SK-N-SH (cell line): ENCODE data around the gene PRR19. TPM values are rescaled to one million over a fixed set of nuclear protein-coding genes. Genes with fewer than 3 reads are reported as not detected.

Experiments used
- CTCF ChIA-PET: fragments of 300-600, 350-600 bp; formaldehyde crosslinking; extraction: SDS; loops from one replicate; lab custom pipeline; 2021; lab: Yijun Ruan, JAX
- POLR2A ChIA-PET: fragments of 350-600 bp; sonication (Branson Sonifier 250); formaldehyde crosslinking; extraction: SDS; loops from one replicate; lab custom pipeline; 2020; ENCODE audit warnings: antibody characterized with exemption, inconsistent platforms; lab: Yijun Ruan, JAX
- DNase-seq: peaks from one replicate; pipeline ENCODE4 v3.0.0; 2012
- H2AFZ ChIP-seq: fragments of 200-600 bp; sonication (generic); 2 replicates; pipeline ENCODE4 v1.8.1; 2016; ENCODE audit warnings: antibody characterized with exemption, mild to moderate bottlenecking, low read depth
- H3F3A ChIP-seq: fragments of 200-600 bp; sonication (generic); replicated peaks from 2 replicates; pipeline ENCODE3; 2016; ENCODE audit warnings: antibody characterized with exemption, mild to moderate bottlenecking; ENCODE audit not compliant: insufficient read depth
- H3K27ac ChIP-seq, 2 experiments: fragments of 200-500 bp in 1 of 2; fragments of 200-600 bp in 1 of 2; sonication (Bioruptor generic) in 1 of 2; sonication (generic), shearing (Covaris generic) in 1 of 2; 2 replicates each; pipeline versions ENCODE4 v1.5.1 to v1.6.1; 2014 to 2016; ENCODE audit warnings: low read depth in 2 of 2, inconsistent platforms in 1 of 2, low read length in 1 of 2, mild to moderate bottlenecking in 1 of 2, mixed read lengths in 1 of 2
- H3K27me3 ChIP-seq: fragments of 200-600 bp; sonication (generic), shearing (Covaris generic); 2 replicates; pipeline ENCODE4 v1.6.1; 2016; ENCODE audit warnings: mixed run types; ENCODE audit not compliant: insufficient read depth
- H3K36me3 ChIP-seq, 2 experiments: fragments of 200-500 bp in 1 of 2; fragments of 200-600 bp in 1 of 2; sonication (Bioruptor generic) in 1 of 2; sonication (generic) in 1 of 2; replicated peaks in 1 of 2; 2 replicates each; pipeline versions ENCODE3 to v1.5.1; 2014 to 2016; ENCODE audit warnings: low read length in 1 of 2, mild to moderate bottlenecking in 1 of 2; ENCODE audit not compliant: insufficient read depth in 2 of 2, control insufficient read depth in 1 of 2
- H3K4me1 ChIP-seq, 2 experiments: fragments of 200-500 bp in 1 of 2; fragments of 200-600 bp in 1 of 2; sonication (Bioruptor generic) in 1 of 2; sonication (generic), shearing (Covaris generic) in 1 of 2; 2 replicates each; pipeline versions ENCODE4 v1.5.1 to v1.6.1; 2014 to 2016; ENCODE audit warnings: low read depth in 1 of 2, low read length in 1 of 2, mixed run types in 1 of 2; ENCODE audit not compliant: insufficient read depth in 2 of 2, control insufficient read depth in 1 of 2
- H3K4me2 ChIP-seq: fragments of 200-600 bp; sonication (generic), shearing (Covaris generic); 2 replicates; pipeline ENCODE4 v1.6.1; 2017; ENCODE audit warnings: mixed run types
- H3K4me3 ChIP-seq, 2 experiments: fragments of 200-500 bp in 1 of 2; fragments of 200-600 bp in 1 of 2; sonication (Bioruptor generic) in 1 of 2; sonication (generic), shearing (Covaris generic) in 1 of 2; 2 replicates each; pipeline versions ENCODE4 v1.5.1 to v1.8.1; 2014 to 2016; ENCODE audit warnings: low read depth in 2 of 2, inconsistent platforms in 1 of 2, low read length in 1 of 2, mild to moderate bottlenecking in 1 of 2, mixed read lengths in 1 of 2, moderate library complexity in 1 of 2
- H3K79me2 ChIP-seq: fragments of 200-600 bp; sonication (generic); 2 replicates; pipeline ENCODE4 v1.8.1; 2017; ENCODE audit warnings: mild to moderate bottlenecking; ENCODE audit not compliant: insufficient read depth
- H3K9ac ChIP-seq: fragments of 200-600 bp; sonication (generic); 2 replicates; pipeline ENCODE4 v1.6.1; 2017; ENCODE audit warnings: mixed run types
- H3K9me2 ChIP-seq: fragments of 200-600 bp; sonication (generic); 2 replicates; pipeline ENCODE4 v1.6.1; 2017; ENCODE audit warnings: mixed run types
- H3K9me3 ChIP-seq: fragments of 200-600 bp; sonication (generic); 2 replicates; pipeline ENCODE4 v1.6.1; 2017; ENCODE audit warnings: mixed run types, mild to moderate bottlenecking, moderate library complexity
- H4K20me1 ChIP-seq: fragments of 200-600 bp; sonication (generic); 2 replicates; pipeline ENCODE4 v1.6.1; 2017; ENCODE audit warnings: mild to moderate bottlenecking, mixed run types; ENCODE audit not compliant: insufficient read depth
- CHD2 ChIP-seq: fragments of 150-350 bp; IDR thresholded peaks from 2 replicates; pipeline ENCODE4 v1.6.1; 2018; ENCODE audit warnings: low read length; ENCODE audit not compliant: partially characterized antibody
- ELF1 ChIP-seq: IDR thresholded peaks from 2 replicates; pipeline ENCODE4 v1.4.0; 2012
- EP300 ChIP-seq, 2 experiments: IDR thresholded peaks; 2 replicates each; pipeline versions ENCODE4 v1.4.0 to v1.6.1; 2012; ENCODE audit warnings: borderline replicate concordance in 1 of 2, low read depth in 1 of 2, low read length in 1 of 2
- EZH2phosphoT487 ChIP-seq: fragments of 200-600 bp; sonication (generic); IDR thresholded peaks from 2 replicates; pipeline ENCODE4 v1.6.1; 2017; ENCODE audit warnings: low read depth, mixed run types, mild to moderate bottlenecking, antibody characterized with exemption, moderate library complexity, borderline replicate concordance
- FOXM1 ChIP-seq: IDR thresholded peaks from 2 replicates; pipeline ENCODE4 v1.4.0; 2012; ENCODE audit warnings: low read depth, mild to moderate bottlenecking
- MEF2A ChIP-seq: IDR thresholded peaks from 2 replicates; pipeline ENCODE4 v1.4.0; 2012; ENCODE audit warnings: low read depth, borderline replicate concordance
- MXI1 ChIP-seq: IDR thresholded peaks from 2 replicates; pipeline ENCODE4 v1.6.1; 2012; ENCODE audit warnings: mild to moderate bottlenecking, low read depth, low read length, improper control_type of control experiment
- NFIC ChIP-seq: IDR thresholded peaks from 2 replicates; pipeline ENCODE4 v1.4.0; 2012; ENCODE audit warnings: borderline replicate concordance
- RAD21 ChIP-seq: IDR thresholded peaks from 2 replicates; pipeline ENCODE4 v1.6.1; 2012; ENCODE audit warnings: mild to moderate bottlenecking, low read length
- RCOR1 ChIP-seq: fragments of 150-350 bp; IDR thresholded peaks from 2 replicates; pipeline ENCODE4 v1.6.1; 2017; ENCODE audit warnings: antibody characterized with exemption, low read length
- SMC3 ChIP-seq: IDR thresholded peaks from 2 replicates; pipeline ENCODE4 v1.6.1; 2012; ENCODE audit warnings: low read depth, low read length, improper control_type of control experiment
- TAF1 ChIP-seq: IDR thresholded peaks from 2 replicates; pipeline ENCODE4 v1.6.1; 2012; ENCODE audit warnings: low read depth, mild to moderate bottlenecking, low read length, moderate library complexity, borderline replicate concordance
- WGBS: methylation state at CpG from one replicate; pipeline ENCODE4 v1.1.6; 2017; ENCODE audit warnings: low lambda C conversion rate; 5-methylcytosine and 5-hydroxymethylcytosine counted together
- polyA plus RNA-seq, 3 experiments: library from polyadenylated mRNA; depleted of rRNA; stranded (reverse); fragments of >200 nt; gene quantifications; 2 replicates each; pipeline ENCODE4 v1.2.3, GENCODE V29; 2012
- TF ChIP-seq, protein P1 (sequence below): IDR thresholded peaks from 2 replicates; pipeline ENCODE4 v1.4.0; 2012; ENCODE audit warnings: low read depth, borderline replicate concordance
- TF ChIP-seq, protein P2 (sequence below): fragments of 150-350 bp; IDR thresholded peaks from 2 replicates; pipeline ENCODE4 v1.6.1; 2017; ENCODE audit warnings: antibody characterized with exemption, low read length, low read depth, borderline replicate concordance
- TF ChIP-seq, protein P3 (sequence below): IDR thresholded peaks from 2 replicates; pipeline ENCODE4 v1.6.1; 2012; ENCODE audit warnings: mild to moderate bottlenecking, low read depth, low read length, moderate library complexity

Gene PRR19
- polyA plus RNA-seq, 1 of the 3 experiments (the other 2 are of a cell fraction): 1.3 TPM

DNA sequence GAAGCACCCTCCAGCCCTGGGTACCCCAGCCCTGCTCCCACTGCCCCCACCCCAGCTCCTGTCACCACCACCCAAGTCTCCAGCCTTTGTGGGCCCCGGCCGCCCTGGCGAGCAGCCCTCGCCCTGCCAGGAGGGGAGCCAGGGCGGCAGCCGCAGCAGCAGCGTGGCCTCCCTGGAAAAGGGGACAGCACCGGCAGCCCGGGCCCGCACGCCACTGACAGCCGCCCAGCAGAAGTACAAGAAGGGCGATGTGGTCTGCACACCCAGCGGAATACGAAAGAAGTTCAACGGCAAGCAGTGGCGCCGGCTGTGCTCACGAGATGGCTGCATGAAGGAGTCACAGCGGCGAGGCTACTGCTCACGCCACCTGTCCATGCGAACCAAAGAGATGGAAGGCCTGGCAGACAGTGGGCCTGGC lies 28.9 kb upstream of the PRR19 start:
- peaks cover 27 to 56% of the 10 kb centered on the region in 2 experiments; a peak in 3 of 4 replicates for H3K4me1 ChIP-seq
- peaks cover 86% of the 10 kb centered on the region for H3K79me2 ChIP-seq
- TF ChIP-seq, protein P1, sequence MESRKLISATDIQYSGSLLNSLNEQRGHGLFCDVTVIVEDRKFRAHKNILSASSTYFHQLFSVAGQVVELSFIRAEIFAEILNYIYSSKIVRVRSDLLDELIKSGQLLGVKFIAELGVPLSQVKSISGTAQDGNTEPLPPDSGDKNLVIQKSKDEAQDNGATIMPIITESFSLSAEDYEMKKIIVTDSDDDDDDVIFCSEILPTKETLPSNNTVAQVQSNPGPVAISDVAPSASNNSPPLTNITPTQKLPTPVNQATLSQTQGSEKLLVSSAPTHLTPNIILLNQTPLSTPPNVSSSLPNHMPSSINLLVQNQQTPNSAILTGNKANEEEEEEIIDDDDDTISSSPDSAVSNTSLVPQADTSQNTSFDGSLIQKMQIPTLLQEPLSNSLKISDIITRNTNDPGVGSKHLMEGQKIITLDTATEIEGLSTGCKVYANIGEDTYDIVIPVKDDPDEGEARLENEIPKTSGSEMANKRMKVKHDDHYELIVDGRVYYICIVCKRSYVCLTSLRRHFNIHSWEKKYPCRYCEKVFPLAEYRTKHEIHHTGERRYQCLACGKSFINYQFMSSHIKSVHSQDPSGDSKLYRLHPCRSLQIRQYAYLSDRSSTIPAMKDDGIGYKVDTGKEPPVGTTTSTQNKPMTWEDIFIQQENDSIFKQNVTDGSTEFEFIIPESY: no peak
- TF ChIP-seq, protein P2, sequence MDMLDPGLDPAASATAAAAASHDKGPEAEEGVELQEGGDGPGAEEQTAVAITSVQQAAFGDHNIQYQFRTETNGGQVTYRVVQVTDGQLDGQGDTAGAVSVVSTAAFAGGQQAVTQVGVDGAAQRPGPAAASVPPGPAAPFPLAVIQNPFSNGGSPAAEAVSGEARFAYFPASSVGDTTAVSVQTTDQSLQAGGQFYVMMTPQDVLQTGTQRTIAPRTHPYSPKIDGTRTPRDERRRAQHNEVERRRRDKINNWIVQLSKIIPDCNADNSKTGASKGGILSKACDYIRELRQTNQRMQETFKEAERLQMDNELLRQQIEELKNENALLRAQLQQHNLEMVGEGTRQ: no peak
- TF ChIP-seq MEF2A: no peak
- TF ChIP-seq TAF1: no peak
- TF ChIP-seq FOXM1: no peak

DNA sequence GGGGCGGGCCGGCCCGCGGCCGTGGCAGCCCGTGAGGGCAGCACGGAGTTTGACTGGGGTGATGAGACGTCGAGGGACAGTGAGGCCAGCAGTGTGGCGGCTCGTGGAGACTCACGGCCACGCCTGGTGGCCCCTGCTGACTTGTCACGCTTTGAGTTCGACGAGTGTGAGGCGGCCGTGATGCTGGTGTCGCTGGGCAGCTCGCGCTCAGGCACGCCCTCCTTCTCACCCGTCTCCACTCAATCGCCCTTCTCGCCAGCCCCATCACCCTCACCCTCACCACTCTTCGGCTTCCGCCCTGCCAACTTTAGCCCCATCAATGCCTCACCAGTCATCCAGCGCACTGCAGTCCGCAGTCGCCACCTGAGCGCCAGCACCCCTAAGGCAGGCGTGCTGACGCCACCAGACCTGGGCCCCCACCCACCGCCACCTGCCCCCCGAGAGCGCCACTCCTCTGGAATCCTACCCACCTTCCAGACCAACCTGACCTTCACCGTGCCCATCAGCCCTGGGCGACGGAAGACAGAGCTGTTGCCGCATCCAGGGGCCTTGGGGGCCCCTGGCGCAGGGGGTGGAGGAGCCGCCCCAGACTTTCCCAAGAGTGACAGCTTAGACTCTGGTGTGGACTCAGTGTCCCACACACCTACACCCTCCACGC lies 28.4 kb upstream of the PRR19 start:
- Histone ChIP-seq H3K27ac (no peak overlapping the region), H4K20me1 (no peaks in the 10 kb centered on the region), H2AFZ (no peak overlapping the region), H3K9me2 (no peaks in the 10 kb centered on the region), H3K79me2 (peaks cover 91% of the 10 kb centered on the region), H3K9me3 (no peaks in the 10 kb centered on the region), H3K9ac (no peak overlapping the region), H3K27me3 (no peaks in the 10 kb centered on the region), H3F3A (peaks cover 21% of the 10 kb centered on the region), H3K4me3 (no peak overlapping the region), H3K36me3 (peaks cover 13 to 39% of the 10 kb centered on the region in 2 experiments), H3K4me1 (peaks cover 33 to 62% of the 10 kb centered on the region in 2 experiments; a peak in 3 of 4 replicates), H3K4me2 (no peak overlapping the region)
- 97% methylated on average over 40 of the region's 43 CpGs for WGBS
- DNase-seq: no peak
- TF ChIP-seq, protein P3, sequence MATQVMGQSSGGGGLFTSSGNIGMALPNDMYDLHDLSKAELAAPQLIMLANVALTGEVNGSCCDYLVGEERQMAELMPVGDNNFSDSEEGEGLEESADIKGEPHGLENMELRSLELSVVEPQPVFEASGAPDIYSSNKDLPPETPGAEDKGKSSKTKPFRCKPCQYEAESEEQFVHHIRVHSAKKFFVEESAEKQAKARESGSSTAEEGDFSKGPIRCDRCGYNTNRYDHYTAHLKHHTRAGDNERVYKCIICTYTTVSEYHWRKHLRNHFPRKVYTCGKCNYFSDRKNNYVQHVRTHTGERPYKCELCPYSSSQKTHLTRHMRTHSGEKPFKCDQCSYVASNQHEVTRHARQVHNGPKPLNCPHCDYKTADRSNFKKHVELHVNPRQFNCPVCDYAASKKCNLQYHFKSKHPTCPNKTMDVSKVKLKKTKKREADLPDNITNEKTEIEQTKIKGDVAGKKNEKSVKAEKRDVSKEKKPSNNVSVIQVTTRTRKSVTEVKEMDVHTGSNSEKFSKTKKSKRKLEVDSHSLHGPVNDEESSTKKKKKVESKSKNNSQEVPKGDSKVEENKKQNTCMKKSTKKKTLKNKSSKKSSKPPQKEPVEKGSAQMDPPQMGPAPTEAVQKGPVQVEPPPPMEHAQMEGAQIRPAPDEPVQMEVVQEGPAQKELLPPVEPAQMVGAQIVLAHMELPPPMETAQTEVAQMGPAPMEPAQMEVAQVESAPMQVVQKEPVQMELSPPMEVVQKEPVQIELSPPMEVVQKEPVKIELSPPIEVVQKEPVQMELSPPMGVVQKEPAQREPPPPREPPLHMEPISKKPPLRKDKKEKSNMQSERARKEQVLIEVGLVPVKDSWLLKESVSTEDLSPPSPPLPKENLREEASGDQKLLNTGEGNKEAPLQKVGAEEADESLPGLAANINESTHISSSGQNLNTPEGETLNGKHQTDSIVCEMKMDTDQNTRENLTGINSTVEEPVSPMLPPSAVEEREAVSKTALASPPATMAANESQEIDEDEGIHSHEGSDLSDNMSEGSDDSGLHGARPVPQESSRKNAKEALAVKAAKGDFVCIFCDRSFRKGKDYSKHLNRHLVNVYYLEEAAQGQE: no peak
- no peak for TF ChIP-seq FOXM1
- no peak for TF ChIP-seq RAD21
- TF ChIP-seq TAF1: no peak
- no peak for TF ChIP-seq NFIC
- TF ChIP-seq ELF1: no peak
- no peak for TF ChIP-seq RCOR1
- TF ChIP-seq CHD2: no peak
- TF ChIP-seq EP300 (IDR thresholded peaks at IDR 0.05; ENCODE audit: borderline replicate concordance in 1 of 2, low read depth in 1 of 2, low read length in 1 of 2): no peak
- no peak for TF ChIP-seq EZH2phosphoT487
- TF ChIP-seq SMC3: no peak
- TF ChIP-seq, protein P1: no peak
- TF ChIP-seq MXI1: no peak
- ChIA-PET CTCF (interaction anchor here (1.2 to 1.5 kb wide), 2 partner anchors 9 to 22 kb away, joined by 4 read pairs; no protein-coding TSS in a partner anchor), POLR2A (no interaction called here)

More for the DNA sequence above, 28.9 kb upstream of the PRR19 start:
- no peaks in the 10 kb centered on the region for H4K20me1 ChIP-seq
- no peak overlapping the region for H3K9ac ChIP-seq
- 97% methylated on average over 11 of the region's 23 CpGs for whole genome bisulfite sequencing
- no peaks in the 10 kb centered on the region for H3K9me3 ChIP-seq
- H3K36me3 ChIP-seq: peaks cover 13 to 39% of the 10 kb centered on the region in 2 experiments
- ChIA-PET POLR2A (no interaction called here), CTCF (interaction anchor here (1.3 kb wide), 1 partner anchor 28 kb away, joined by 3 read pairs; no protein-coding TSS in a partner anchor)
- no peak overlapping the region for H2AFZ ChIP-seq
- H3K4me3 ChIP-seq: no peak overlapping the region
- H3F3A ChIP-seq: peaks cover 21% of the 10 kb centered on the region
- no peak for DNase-seq
- H3K27me3 ChIP-seq: no peaks in the 10 kb centered on the region
- no peaks in the 10 kb centered on the region for H3K9me2 ChIP-seq
- H3K27ac ChIP-seq: no peak overlapping the region
- H3K4me2 ChIP-seq: no peak overlapping the region
